Measurements from ENCODE around the gene WDFY4. TPM values are rescaled to one million over a fixed set of nuclear protein-coding genes. Genes with fewer than 3 reads are reported as not detected.

The WDFY4 gene
- total RNA-seq, 4 donors from 2014 or later: 0.60 to 20.6 (median 5.1) TPM

DNA sequence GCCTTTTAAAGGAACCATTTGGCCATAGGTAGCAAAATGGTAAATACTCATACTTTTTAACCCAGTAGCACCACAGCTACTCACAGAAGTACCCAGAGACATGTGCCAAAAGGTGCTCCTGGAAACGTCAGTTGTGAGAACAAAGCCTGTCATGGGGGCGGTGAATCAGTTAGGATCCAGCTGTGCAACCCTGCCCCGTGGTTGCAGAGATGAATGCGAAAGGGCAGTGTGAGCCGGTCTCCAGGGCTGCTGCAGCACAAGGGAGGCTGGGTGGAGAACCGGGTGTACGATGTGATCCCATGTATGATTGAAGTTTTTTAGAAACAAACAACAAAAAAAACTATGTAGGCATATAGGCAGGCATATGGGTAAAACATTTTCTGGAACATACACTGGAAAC lies 256.3 kb downstream of the WDFY4 start:
- Histone ChIP-seq H3K4me1 (peaks cover 2 to 10% (median 8%) of the 10 kb centered on the region in 4 donors), H3K27me3 (no peaks in the 10 kb centered on the region), H3K36me3 (no peaks in the 10 kb centered on the region), H3K4me3 (no peak overlapping the region), H3K27ac (no peak overlapping the region), H3K9me3 (no peaks in the 10 kb centered on the region)
- TF ChIP-seq EP300 (IDR thresholded peaks at IDR 0.05; ENCODE audit: low read depth) (no peak), POLR2A (IDR thresholded peaks at IDR 0.05) (no peak), POLR2AphosphoS5 (IDR thresholded peaks at IDR 0.05) (no peak)
- TF ChIP-seq, protein P1, sequence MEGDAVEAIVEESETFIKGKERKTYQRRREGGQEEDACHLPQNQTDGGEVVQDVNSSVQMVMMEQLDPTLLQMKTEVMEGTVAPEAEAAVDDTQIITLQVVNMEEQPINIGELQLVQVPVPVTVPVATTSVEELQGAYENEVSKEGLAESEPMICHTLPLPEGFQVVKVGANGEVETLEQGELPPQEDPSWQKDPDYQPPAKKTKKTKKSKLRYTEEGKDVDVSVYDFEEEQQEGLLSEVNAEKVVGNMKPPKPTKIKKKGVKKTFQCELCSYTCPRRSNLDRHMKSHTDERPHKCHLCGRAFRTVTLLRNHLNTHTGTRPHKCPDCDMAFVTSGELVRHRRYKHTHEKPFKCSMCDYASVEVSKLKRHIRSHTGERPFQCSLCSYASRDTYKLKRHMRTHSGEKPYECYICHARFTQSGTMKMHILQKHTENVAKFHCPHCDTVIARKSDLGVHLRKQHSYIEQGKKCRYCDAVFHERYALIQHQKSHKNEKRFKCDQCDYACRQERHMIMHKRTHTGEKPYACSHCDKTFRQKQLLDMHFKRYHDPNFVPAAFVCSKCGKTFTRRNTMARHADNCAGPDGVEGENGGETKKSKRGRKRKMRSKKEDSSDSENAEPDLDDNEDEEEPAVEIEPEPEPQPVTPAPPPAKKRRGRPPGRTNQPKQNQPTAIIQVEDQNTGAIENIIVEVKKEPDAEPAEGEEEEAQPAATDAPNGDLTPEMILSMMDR (IDR thresholded peaks at IDR 0.05): no peak
- in situ Hi-C loops (cut with MboI; ENCODE audit: low pct_ligation_motif_present in 1 of 4, low pct_unique_long_range_greater_than_20kb in 1 of 4, low sequenced_read_pairs in 3 of 4) (no loop called here), intact Hi-C loops (cut with DNase I; ENCODE audit: low total_unique reads) (no loop called here)
- DNase-seq: no peak
- 82 to 91% methylated on average over 7 of the region's 7 CpGs for whole genome bisulfite sequencing, 2 donors (ENCODE audit: low coverage in 1 of 2)

DNA sequence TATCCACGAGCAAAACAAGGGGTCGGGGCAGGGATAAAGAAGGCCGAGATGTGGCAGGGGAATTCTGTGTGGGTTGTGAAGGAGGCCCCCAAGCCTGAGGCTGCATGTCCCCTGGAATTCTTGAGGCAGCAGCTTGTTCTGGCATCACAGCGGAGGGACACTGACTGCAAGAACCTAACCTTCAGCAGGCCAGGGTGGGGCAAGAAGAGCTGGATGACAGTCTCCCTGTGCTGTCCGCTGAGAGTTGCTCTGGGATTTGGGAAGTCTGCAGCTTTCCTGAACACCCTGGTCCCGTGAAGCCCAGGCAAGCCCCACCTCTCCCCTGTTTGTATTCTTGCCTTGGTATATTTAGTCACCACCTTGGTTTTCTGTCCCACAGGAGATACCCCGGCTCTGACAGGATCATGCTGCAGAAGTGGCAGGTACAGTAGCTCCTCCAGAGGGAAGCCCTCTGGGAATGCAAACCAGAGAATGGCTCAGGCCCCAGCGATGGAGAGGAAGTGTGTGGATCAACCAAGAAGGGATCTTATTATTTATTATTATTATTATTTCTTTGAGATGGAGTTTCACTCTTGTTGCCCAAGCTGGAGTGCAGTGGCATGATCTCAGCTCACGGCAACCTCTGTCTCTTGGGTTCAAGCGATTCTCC lies 256.9 kb downstream of the WDFY4 start:
- H3K27me3 ChIP-seq: no peaks in the 10 kb centered on the region
- H3K4me1 ChIP-seq: peaks cover 6 to 13% (median 11%) of the 10 kb centered on the region in 4 donors
- no peak for DNase-seq
- H3K4me3 ChIP-seq: no peak overlapping the region
- WGBS, 2 donors (ENCODE audit: low coverage in 1 of 2): 90 to 93% methylated on average over 5 to 10 of the region's 10 CpGs
- no peaks in the 10 kb centered on the region for H3K36me3 ChIP-seq
- TF ChIP-seq POLR2A (IDR thresholded peaks at IDR 0.05) (no peak), EP300 (IDR thresholded peaks at IDR 0.05; ENCODE audit: low read depth) (no peak), POLR2AphosphoS5 (IDR thresholded peaks at IDR 0.05) (no peak)
- TF ChIP-seq, protein P1 (IDR thresholded peaks at IDR 0.05): no peak
- intact Hi-C loops (cut with DNase I; ENCODE audit: low total_unique reads) (no loop called here), in situ Hi-C loops (cut with MboI; ENCODE audit: low pct_ligation_motif_present in 1 of 4, low pct_unique_long_range_greater_than_20kb in 1 of 4, low sequenced_read_pairs in 3 of 4) (no loop called here)
- no peaks in the 10 kb centered on the region for H3K9me3 ChIP-seq
- H3K27ac ChIP-seq: no peak overlapping the region

DNA sequence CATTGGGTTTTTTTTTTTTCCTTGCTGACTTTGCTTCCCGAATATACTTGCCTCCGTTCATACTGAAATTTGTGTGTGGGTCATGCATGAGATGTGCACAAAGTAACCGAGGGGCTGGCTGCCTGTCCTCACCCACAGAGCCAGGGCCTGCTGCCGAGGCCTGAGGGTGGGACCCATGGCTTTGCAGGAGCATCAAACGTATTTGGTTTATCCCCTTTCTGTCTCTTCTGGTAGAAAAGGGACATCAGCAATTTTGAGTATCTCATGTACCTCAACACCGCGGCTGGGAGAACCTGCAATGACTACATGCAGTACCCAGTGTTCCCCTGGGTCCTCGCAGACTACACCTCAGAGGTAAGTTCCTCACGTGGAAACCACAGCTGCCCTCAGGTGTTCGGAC lies 258.4 kb downstream of the WDFY4 start:
- 83 to 93% methylated on average over 2 to 10 of the region's 10 CpGs for WGBS, 2 donors (ENCODE audit: low coverage in 1 of 2)
- intact Hi-C loops (cut with DNase I; ENCODE audit: low total_unique reads) (no loop called here), in situ Hi-C loops (cut with MboI; ENCODE audit: low pct_ligation_motif_present in 1 of 4, low pct_unique_long_range_greater_than_20kb in 1 of 4, low sequenced_read_pairs in 3 of 4) (no loop called here)
- DNase-seq: no peak
- Histone ChIP-seq H3K27ac (no peak overlapping the region), H3K9me3 (no peaks in the 10 kb centered on the region), H3K36me3 (no peaks in the 10 kb centered on the region), H3K4me3 (no peak overlapping the region), H3K4me1 (peaks cover 6 to 13% (median 11%) of the 10 kb centered on the region in 4 donors), H3K27me3 (no peaks in the 10 kb centered on the region)
- TF ChIP-seq, protein P1 (IDR thresholded peaks at IDR 0.05): no peak
- TF ChIP-seq POLR2AphosphoS5 (IDR thresholded peaks at IDR 0.05): no peak
- no peak for TF ChIP-seq EP300 (IDR thresholded peaks at IDR 0.05; ENCODE audit: low read depth)
- no peak for TF ChIP-seq POLR2A (IDR thresholded peaks at IDR 0.05)

DNA sequence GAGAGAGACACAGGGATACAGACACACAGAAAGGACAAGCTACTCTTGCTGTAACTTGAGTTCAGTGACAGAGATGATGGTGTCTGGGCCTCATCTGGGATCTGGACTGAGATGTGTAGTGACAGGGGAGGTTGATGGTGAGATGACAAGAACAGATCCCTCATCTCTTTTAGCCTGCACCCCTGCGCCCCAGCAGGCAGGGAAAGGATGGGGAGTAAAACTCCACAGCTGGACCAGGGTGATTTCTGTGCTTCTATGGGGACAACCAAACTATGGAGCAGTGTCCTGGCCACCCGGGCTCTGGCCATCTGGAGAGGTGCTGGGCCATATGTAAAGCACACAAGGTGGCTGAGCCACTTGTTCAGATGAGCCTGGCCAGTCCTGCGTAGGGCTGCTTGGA lies 259.5 kb downstream of the WDFY4 start:
- TF ChIP-seq, protein P1 (IDR thresholded peaks at IDR 0.05): no peak
- TF ChIP-seq POLR2A (IDR thresholded peaks at IDR 0.05) (no peak), POLR2AphosphoS5 (IDR thresholded peaks at IDR 0.05) (no peak), EP300 (IDR thresholded peaks at IDR 0.05; ENCODE audit: low read depth) (no peak)
- no peaks in the 10 kb centered on the region for H3K36me3 ChIP-seq
- H3K27me3 ChIP-seq: no peaks in the 10 kb centered on the region
- in situ Hi-C loops (cut with MboI; ENCODE audit: low pct_ligation_motif_present in 1 of 4, low pct_unique_long_range_greater_than_20kb in 1 of 4, low sequenced_read_pairs in 3 of 4) (no loop called here), intact Hi-C loops (cut with DNase I; ENCODE audit: low total_unique reads) (no loop called here)
- no peak for DNase-seq
- H3K4me3 ChIP-seq: no peak overlapping the region
- H3K27ac ChIP-seq: no peak overlapping the region
- H3K9me3 ChIP-seq: no peaks in the 10 kb centered on the region
- H3K4me1 ChIP-seq: peaks cover 6 to 13% (median 11%) of the 10 kb centered on the region in 4 donors
- 94% methylated on average over 3 of the region's 3 CpGs; no CpG with 5 or more reads in 1 of the 2 donors for WGBS, 2 donors (ENCODE audit: low coverage in 1 of 2)
